Fibroblast of mammary gland (primary cell): Measurements from ENCODE around the gene GTF2E1.

Source experiments
- DNase-seq: peaks from one replicate; pipeline ENCODE4 v3.0.0-alpha.2; 2010; ENCODE audit warnings: low read depth
- H3K4me3 ChIP-seq: 2 replicates; pipeline ENCODE4 v1.5.1; 2011; ENCODE audit warnings: low read depth, mild to moderate bottlenecking, low read length, moderate library complexity; ENCODE audit not compliant: control insufficient read depth
- TF ChIP-seq, protein P1 (sequence below): conservative IDR thresholded peaks from 2 replicates; pipeline ENCODE4 v1.5.1; 2011; ENCODE audit warnings: low read depth, low read length, inconsistent platforms; ENCODE audit not compliant: control insufficient read depth, insufficient read depth

GTF2E1 gene

DNA sequence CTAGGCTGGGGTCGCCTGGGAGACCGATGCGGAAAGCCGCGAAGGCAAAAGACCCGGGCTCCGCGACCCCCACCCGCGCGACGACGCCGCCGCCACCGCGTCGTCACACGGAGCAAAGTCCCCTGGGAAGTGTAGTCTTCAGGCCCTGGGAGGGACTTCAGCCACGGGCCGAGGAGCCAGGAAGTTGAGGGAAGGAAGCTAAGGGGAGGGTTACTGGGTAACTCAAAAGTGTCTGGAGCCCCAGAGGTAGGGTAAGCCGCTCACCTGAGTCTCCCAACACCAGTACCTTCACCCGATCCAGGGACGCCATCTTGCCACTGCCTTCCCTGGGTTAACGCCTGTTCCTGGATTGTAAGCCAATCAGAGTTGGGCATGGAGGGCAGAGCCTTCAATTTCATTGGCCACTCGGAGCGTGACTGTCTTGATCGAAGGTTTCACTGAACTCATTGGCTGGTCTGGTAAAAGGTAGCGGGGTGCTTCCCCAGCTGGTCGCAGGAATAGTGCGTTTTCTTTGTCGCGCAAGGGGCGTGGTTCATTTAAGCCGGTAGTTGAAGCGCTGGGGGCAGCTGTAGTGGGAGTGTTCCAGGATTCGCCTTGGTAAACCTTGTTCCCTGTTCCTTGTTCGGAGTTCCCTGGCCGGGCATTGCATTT is at the start of gene GTF2E1, which contains the start of gene RABL3:
GTF2E1 (plus strand) TSS at position 547 of the 651 bp plus-strand sequence. CDS start 7,809 bp downstream, outside the sequence.
RABL3 (minus strand) TSS at position 319 of the 651 bp plus-strand sequence; CDS start at position 310, 9 bp downstream.
- peak within 1 kb of the TSS; percentile 96 for H3K4me3 ChIP-seq
- peak; percentile 100 for DNase-seq
- TF ChIP-seq, protein P1, sequence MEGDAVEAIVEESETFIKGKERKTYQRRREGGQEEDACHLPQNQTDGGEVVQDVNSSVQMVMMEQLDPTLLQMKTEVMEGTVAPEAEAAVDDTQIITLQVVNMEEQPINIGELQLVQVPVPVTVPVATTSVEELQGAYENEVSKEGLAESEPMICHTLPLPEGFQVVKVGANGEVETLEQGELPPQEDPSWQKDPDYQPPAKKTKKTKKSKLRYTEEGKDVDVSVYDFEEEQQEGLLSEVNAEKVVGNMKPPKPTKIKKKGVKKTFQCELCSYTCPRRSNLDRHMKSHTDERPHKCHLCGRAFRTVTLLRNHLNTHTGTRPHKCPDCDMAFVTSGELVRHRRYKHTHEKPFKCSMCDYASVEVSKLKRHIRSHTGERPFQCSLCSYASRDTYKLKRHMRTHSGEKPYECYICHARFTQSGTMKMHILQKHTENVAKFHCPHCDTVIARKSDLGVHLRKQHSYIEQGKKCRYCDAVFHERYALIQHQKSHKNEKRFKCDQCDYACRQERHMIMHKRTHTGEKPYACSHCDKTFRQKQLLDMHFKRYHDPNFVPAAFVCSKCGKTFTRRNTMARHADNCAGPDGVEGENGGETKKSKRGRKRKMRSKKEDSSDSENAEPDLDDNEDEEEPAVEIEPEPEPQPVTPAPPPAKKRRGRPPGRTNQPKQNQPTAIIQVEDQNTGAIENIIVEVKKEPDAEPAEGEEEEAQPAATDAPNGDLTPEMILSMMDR = no peak

DNA sequence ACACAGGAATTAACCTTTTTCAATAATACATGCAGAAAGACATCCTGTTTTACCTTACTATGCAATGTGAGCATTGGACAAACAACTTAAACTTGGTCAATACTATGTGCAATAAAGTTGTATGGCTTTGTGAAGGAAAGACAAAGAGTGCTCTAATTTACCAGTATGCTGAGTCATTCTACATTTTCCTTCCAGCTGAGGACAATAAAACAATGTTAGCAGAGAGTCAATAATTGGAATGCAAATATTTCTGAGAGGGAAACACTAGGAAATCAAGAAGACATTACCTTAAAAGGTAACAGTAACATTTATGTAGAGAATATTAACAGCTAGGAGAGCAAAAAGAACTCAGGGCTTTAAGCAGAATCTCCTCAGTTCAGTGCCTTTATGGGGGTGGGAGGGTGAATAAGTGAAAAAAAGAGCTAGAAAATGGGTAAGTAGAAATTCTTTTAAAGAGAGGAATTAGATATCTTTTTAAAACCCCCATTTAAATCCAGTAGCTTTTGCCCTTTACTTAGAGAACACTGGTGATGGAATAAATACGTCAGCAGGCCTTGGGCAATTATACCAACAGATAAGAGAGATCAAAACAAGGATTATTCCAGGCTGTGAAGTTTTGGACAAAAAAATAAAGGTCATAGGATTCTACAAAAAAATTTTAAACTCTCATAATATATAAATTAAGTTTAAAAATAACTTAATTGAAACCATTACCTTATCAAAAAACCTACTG is 48.9 kb upstream of the GTF2E1 start:
- no peak overlapping the region for H3K4me3 ChIP-seq
- DNase-seq = peak; percentile 47
- TF ChIP-seq, protein P1 = no peak

DNA sequence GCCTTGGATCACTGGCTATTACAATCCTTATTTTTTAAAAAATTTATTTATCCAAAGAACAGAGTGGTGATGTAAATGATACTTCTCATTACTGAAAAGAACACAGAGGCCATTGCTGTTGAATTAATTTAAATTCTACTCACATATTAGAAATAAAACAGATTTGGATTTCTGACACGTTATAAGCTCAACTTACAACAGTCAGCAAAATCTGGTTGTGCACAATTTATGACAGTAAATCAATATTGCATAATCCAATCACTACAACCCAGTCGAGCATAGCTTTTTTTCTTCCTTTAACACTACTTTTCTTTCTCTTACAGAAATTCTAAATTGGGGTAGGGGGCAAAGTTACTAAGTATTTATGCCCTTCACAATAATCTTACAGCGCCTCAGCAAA is 43.2 kb upstream of the GTF2E1 start:
- TF ChIP-seq, protein P1 = no peak
- H3K4me3 ChIP-seq = no peak overlapping the region
- DNase-seq = no peak

DNA sequence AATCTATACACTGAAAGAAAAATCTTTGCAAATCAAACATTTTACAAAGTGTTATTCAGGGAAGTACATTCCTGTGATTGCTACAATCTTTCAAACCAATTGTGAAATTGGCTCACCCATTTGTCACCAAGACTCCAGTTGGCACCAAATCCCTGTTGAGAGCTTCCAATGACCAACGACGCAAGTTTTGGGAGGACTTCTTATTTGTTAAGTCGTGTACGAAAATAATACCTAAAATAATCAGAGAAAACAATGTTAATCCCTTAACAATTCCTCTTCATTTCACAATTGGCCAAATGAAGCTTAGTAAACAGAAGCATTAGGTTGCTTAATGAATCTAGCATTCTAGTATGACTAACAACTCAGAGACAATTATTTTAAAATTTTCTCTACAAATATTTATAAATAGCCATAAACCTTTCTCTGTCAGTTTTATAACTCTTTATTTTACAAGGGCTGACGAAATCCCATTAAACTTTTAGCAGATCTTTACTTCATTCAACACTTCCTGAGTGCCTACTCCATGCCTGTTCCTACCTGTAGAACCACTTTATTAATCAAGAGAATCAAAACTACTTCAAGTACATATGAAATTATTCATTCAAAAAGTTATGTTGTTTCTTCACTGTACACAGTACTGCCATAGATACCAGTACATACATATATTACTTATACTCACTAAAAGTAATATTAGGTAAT is 36.5 kb upstream of the GTF2E1 start:
- no peak for DNase-seq
- TF ChIP-seq, protein P1 = no peak
- H3K4me3 ChIP-seq = no peak overlapping the region

DNA sequence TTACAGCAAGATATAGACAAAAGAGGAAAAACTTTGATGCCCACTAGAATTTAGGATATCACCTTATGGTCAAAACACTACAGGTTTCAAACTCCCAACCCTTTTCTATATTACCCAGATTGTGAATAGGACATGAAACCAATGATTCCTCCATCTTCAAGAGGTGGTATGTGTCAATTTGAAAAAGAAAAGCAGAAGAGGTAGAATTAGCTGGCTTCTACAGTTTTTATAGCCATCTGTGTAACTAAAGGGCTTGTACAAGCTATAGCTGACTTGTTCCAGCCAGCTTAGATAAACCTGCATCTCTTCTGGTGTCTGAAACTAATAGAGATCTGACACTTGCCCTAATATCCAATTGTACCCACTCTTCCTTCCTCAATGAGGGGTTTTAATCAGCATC is 35.6 kb upstream of the GTF2E1 start:
- DNase-seq = no peak
- TF ChIP-seq, protein P1 = no peak
- no peak overlapping the region for H3K4me3 ChIP-seq

DNA sequence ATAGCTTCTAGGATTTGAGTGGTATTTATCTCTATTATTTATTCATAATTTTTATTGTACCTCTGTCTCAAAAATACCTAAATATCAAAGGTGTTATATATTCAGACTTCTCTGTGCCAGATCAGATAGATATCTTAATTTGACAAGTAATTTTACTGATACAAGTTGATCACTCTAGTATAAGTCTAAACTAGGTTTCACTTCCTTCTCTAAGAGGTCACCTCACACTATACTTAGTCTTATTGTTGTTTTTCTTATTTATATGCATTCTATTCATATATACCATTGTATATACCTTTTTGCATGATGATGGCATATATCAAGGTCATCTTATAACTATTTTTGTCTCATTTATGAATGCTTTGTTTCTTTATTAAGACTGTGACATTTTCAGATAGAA is 34.1 kb upstream of the GTF2E1 start:
- DNase-seq = no peak
- no peak overlapping the region for H3K4me3 ChIP-seq
- TF ChIP-seq, protein P1 = no peak
